HG02938 (cell line): Measurements from ENCODE around the gene CLN6.
A peak's percentile ranks its signal among the peaks of the same experiment; 100 is the strongest.

Experiments
- ATAC-seq: cut with Tn5 transposase; IDR thresholded peaks from one replicate; pipeline ENCODE4 v1.9.1; 2021; ENCODE audit warnings: mild to moderate bottlenecking, moderate library complexity; ENCODE audit not compliant: unreplicated experiment

The CLN6 gene

GRCh38 chr15:68229386-68230156, at the start of gene CLN6:
CLN6 (minus strand) TSS chr15:68229728; CDS start chr15:68229584, 144 bp downstream.
- peak; percentile 66 for ATAC-seq

- ATAC-seq, result no peak
These were observed 49.3 kb upstream of the CLN6 start for GRCh38 chr15:68278595-68279405.

- ATAC-seq, result peak; percentile 51
These were observed 48.7 kb upstream of the CLN6 start for GRCh38 chr15:68278345-68278594.

GRCh38 chr15:68277603-68278344, 48.2 kb upstream of the CLN6 start, which contains the start of gene FEM1B:
FEM1B (plus strand) TSS chr15:68277745; CDS start chr15:68278418, 673 bp downstream.
- peak; percentile 70 for ATAC-seq

GRCh38 chr15:68277131-68277602, 47.6 kb upstream of the CLN6 start:
- ATAC-seq, result peak; percentile 7

GRCh38 chr15:68276668-68277067, 47.1 kb upstream of the CLN6 start:
- no peak for ATAC-seq

- no peak for ATAC-seq
These were observed 45.7 kb upstream of the CLN6 start for GRCh38 chr15:68275165-68275746.

GRCh38 chr15:68274201-68274848, 44.8 kb upstream of the CLN6 start:
- no peak for ATAC-seq

GRCh38 chr15:68272721-68273271, 43.3 kb upstream of the CLN6 start:
- ATAC-seq, result no peak

GRCh38 chr15:68271854-68272471, 42.4 kb upstream of the CLN6 start:
- ATAC-seq, result no peak

GRCh38 chr15:68268405-68268804, 38.9 kb upstream of the CLN6 start:
- no peak for ATAC-seq

GRCh38 chr15:68265674-68266073, 36.1 kb upstream of the CLN6 start:
- ATAC-seq, result no peak

GRCh38 chr15:68265081-68265480, 35.6 kb upstream of the CLN6 start:
- ATAC-seq, result no peak

- no peak for ATAC-seq
These were observed 34.8 kb upstream of the CLN6 start for GRCh38 chr15:68264282-68264681.

GRCh38 chr15:68262514-68263356, 33.2 kb upstream of the CLN6 start:
- ATAC-seq, result no peak

GRCh38 chr15:68261980-68262379, 32.5 kb upstream of the CLN6 start:
- no peak for ATAC-seq

GRCh38 chr15:68261241-68261640, 31.7 kb upstream of the CLN6 start:
- ATAC-seq, result no peak

- no peak for ATAC-seq
These were observed 30.4 kb upstream of the CLN6 start for GRCh38 chr15:68259883-68260282.

GRCh38 chr15:68258692-68259091, 29.2 kb upstream of the CLN6 start:
- no peak for ATAC-seq
